ENCODE results near the gene TLE4.

GRCh38 chr9:79674052-79674777, 102.5 kb downstream of the TLE4 start:
- TF ChIP-seq CTCF (IDR thresholded peaks at IDR 0.05) (no peak), POLR2A (IDR thresholded peaks at IDR 0.05) (no peak)
